ENCODE results near the gene SNX8.

The SNX8 gene

GRCh38 chr7:2254429-2255144 is 59.7 kb downstream of the SNX8 start:
- H3K4me3 ChIP-seq (ENCODE audit: low read depth, low read length), result no peak overlapping the region
- no peak for TF ChIP-seq CTCF (IDR thresholded peaks at IDR 0.05; ENCODE audit: low read depth, low read length)

- no peak for TF ChIP-seq CTCF (IDR thresholded peaks at IDR 0.05; ENCODE audit: low read depth, low read length)
- no peak overlapping the region for H3K4me3 ChIP-seq (ENCODE audit: low read depth, low read length)
These were observed 60.6 kb downstream of the SNX8 start for GRCh38 chr7:2253525-2254244.

- TF ChIP-seq CTCF (IDR thresholded peaks at IDR 0.05; ENCODE audit: low read depth, low read length), result no peak
- H3K4me3 ChIP-seq (ENCODE audit: low read depth, low read length), result no peak overlapping the region
These were observed 61.2 kb downstream of the SNX8 start for GRCh38 chr7:2253021-2253420.

GRCh38 chr7:2251841-2252771 is 62.1 kb downstream of the SNX8 start:
- no peak overlapping the region for H3K4me3 ChIP-seq (ENCODE audit: low read depth, low read length)
- no peak for TF ChIP-seq CTCF (IDR thresholded peaks at IDR 0.05; ENCODE audit: low read depth, low read length)

GRCh38 chr7:2251381-2251780 is 62.9 kb downstream of the SNX8 start:
- no peak overlapping the region for H3K4me3 ChIP-seq (ENCODE audit: low read depth, low read length)

GRCh38 chr7:2249744-2250323 is 64.4 kb downstream of the SNX8 start:
- no peak overlapping the region for H3K4me3 ChIP-seq (ENCODE audit: low read depth, low read length)
- TF ChIP-seq CTCF (IDR thresholded peaks at IDR 0.05; ENCODE audit: low read depth, low read length), result no peak

More at GRCh38 chr7:2251381-2251780, 62.9 kb downstream of the SNX8 start:
- no peak for TF ChIP-seq CTCF (IDR thresholded peaks at IDR 0.05; ENCODE audit: low read depth, low read length)

All from WI38 (cell line).